Sciatic nerve (tissue), 2 donors: ENCODE data around the gene OR2B2. TPM values are rescaled to one million over a fixed set of nuclear protein-coding genes. Genes with fewer than 3 reads are reported as not detected.

Source experiments
- ATAC-seq: fragments of 200-7000 bp; cut with Tn5 transposase; one replicate; pipeline ENCODE4 v1.9.1; 2020; ENCODE audit warnings: mild to moderate bottlenecking, moderate library complexity
- DNase-seq: peaks from one replicate; pipeline ENCODE4 v3.0.0-alpha.2; 2020; ENCODE audit warnings: low spot score
- intact Hi-C: fragments of 100-400 bp; cut with DNase I; formaldehyde crosslinking; loops from one replicate; pipeline ENCODE4 v1.14.2; 2022
- total RNA-seq: library from RNA; stranded (reverse); fragmentation: NEBNext Ultra II Directional; extraction: Animal tissue kit (Norgen Biotek cat#: 25700); gene quantifications from one replicate; pipeline ENCODE4 v1.2.1, GENCODE V29; 2021
- donor health status: DM: no; HTN: no; CAD: no.
- donor health status: DM: no; HTN: no; CAD: no.

The OR2B2 gene
- total RNA-seq, 1 donor from 2014 or later = not detected

GRCh38 chr6:27871924-27872638, 40.1 kb downstream of the OR2B2 start:
- ATAC-seq (peak; percentile 91), DNase-seq (peak; percentile 75)
- intact Hi-C loops = no loop called here

GRCh38 chr6:27870291-27870870, 41.8 kb downstream of the OR2B2 start:
- intact Hi-C loops = no loop called here
- DNase-seq (no peak), ATAC-seq (no peak)

- no peak for ATAC-seq
- intact Hi-C loops = no loop called here
- DNase-seq = no peak
Measured at GRCh38 chr6:27868311-27868710, 43.9 kb downstream of the OR2B2 start.

- ATAC-seq = no peak
- no peak for DNase-seq
- intact Hi-C loops = no loop called here
Measured at GRCh38 chr6:27867945-27868300, 44.3 kb downstream of the OR2B2 start.

- DNase-seq (peak; percentile 80), ATAC-seq (peak; percentile 46)
- intact Hi-C loops = no loop called here
Measured at GRCh38 chr6:27867051-27867944, 44.9 kb downstream of the OR2B2 start.

GRCh38 chr6:27866357-27867050, 45.7 kb downstream of the OR2B2 start:
- ATAC-seq (peak; percentile 49), DNase-seq (no peak)
- intact Hi-C loops = no loop called here

GRCh38 chr6:27865850-27866356, 46.3 kb downstream of the OR2B2 start:
- peak; percentile 31 for ATAC-seq
- intact Hi-C loops = no loop called here

GRCh38 chr6:27864906-27865849, 47.0 kb downstream of the OR2B2 start:
- ATAC-seq (peak; percentile 92), DNase-seq (peak; percentile 71)
- intact Hi-C loops = no loop called here

More at GRCh38 chr6:27865850-27866356, 46.3 kb downstream of the OR2B2 start:
- no peak for DNase-seq

- intact Hi-C loops = no loop called here
- DNase-seq = no peak
- ATAC-seq = peak; percentile 13
Measured at GRCh38 chr6:27863962-27864905, 48.0 kb downstream of the OR2B2 start.

GRCh38 chr6:27862396-27863066, 49.7 kb downstream of the OR2B2 start:
- ATAC-seq = no peak
- intact Hi-C loops = no loop called here
- no peak for DNase-seq

GRCh38 chr6:27861861-27862260, 50.3 kb downstream of the OR2B2 start:
- no peak for DNase-seq
- no peak for ATAC-seq
- intact Hi-C loops = no loop called here

- DNase-seq (no peak), ATAC-seq (no peak)
- intact Hi-C loops = no loop called here
Measured at GRCh38 chr6:27861276-27861840, 50.8 kb downstream of the OR2B2 start.
